Gastroesophageal sphincter (tissue), 3 donors: ENCODE measurements around the gene GATA6.

Source experiments
- CTCF ChIP-seq, 4 experiments: fragments of 200-600 bp in 2 of 4; fragments of 450-650 bp in 2 of 4; sonication (generic) in 1 of 4; IDR thresholded peaks; one replicate each; pipeline ENCODE4 v1.5.1; 2017 to 2019; ENCODE audit warnings: antibody characterized with exemption in 4 of 4, mild to moderate bottlenecking in 2 of 4, moderate library complexity in 2 of 4
- POLR2A ChIP-seq, 2 donors: fragments of 450-650 bp; IDR thresholded peaks; one replicate each; pipeline ENCODE4 v1.6.1; 2017; ENCODE audit warnings: antibody characterized with exemption in 2 of 2, mild to moderate bottlenecking in 2 of 2, moderate library complexity in 1 of 2
- POLR2AphosphoS5 ChIP-seq: sonication (generic); formaldehyde crosslinking; IDR thresholded peaks from one replicate; pipeline ENCODE4 v1.6.1; 2017; ENCODE audit warnings: antibody characterized with exemption

GRCh38 chr18:22223254-22223964 is 54.0 kb downstream of the GATA6 start:
- TF ChIP-seq CTCF (IDR thresholded peaks at IDR 0.05) (no peak), POLR2AphosphoS5 (no peak), POLR2A (IDR thresholded peaks at IDR 0.05) (no peak)
